HEK293T (cell line): Measurements from ENCODE around the gene GPR17.

ENCODE experiments used
- CTCF ChIA-PET: fragments of 350-600 bp; formaldehyde crosslinking; extraction: SDS; loops from one replicate; lab custom pipeline; 2021; ENCODE audit warnings: antibody characterized with exemption, inconsistent platforms; lab: Yijun Ruan, JAX
- POLR2A ChIA-PET: fragments of 350-600 bp; formaldehyde crosslinking; extraction: SDS; loops from one replicate; lab custom pipeline; 2020; ENCODE audit warnings: antibody characterized with exemption, inconsistent platforms; lab: Yijun Ruan, JAX
- DNase-seq: peaks from one replicate; pipeline ENCODE4 v3.0.0; 2012; ENCODE audit warnings: mixed read lengths; ENCODE audit errors: extremely low spot score
- ARNT ChIP-seq: fragments of 450-650 bp; IDR thresholded peaks from 2 replicates; pipeline ENCODE4 v1.6.1; 2017; ENCODE audit warnings: mild to moderate bottlenecking
- BHLHE40 ChIP-seq: fragments of 450-650 bp; IDR thresholded peaks from 2 replicates; pipeline ENCODE4 v1.6.1; 2016; ENCODE audit warnings: mild to moderate bottlenecking, moderate library complexity, borderline replicate concordance
- CTBP1 ChIP-seq: fragments of 450-650 bp; IDR thresholded peaks from 2 replicates; pipeline ENCODE4 v1.6.1; 2016; ENCODE audit warnings: borderline replicate concordance
- ELF4 ChIP-seq: fragments of 450-650 bp; IDR thresholded peaks from 2 replicates; pipeline ENCODE4 v1.6.1; 2017; ENCODE audit warnings: antibody characterized with exemption
- FOXA1 ChIP-seq: fragments of 450-650 bp; IDR thresholded peaks from 2 replicates; pipeline ENCODE4 v1.6.1; 2016; ENCODE audit warnings: mild to moderate bottlenecking
- FOXK2 ChIP-seq: fragments of 450-650 bp; IDR thresholded peaks from 2 replicates; pipeline ENCODE4 v1.6.1; 2016; ENCODE audit warnings: mild to moderate bottlenecking
- FOXM1 ChIP-seq: fragments of 450-650 bp; IDR thresholded peaks from 2 replicates; pipeline ENCODE4 v1.6.1; 2017; ENCODE audit warnings: mild to moderate bottlenecking, borderline replicate concordance
- HDGF ChIP-seq: fragments of 450-650 bp; IDR thresholded peaks from 2 replicates; pipeline ENCODE4 v1.6.1; 2017; ENCODE audit warnings: antibody characterized with exemption, borderline replicate concordance
- L3MBTL2 ChIP-seq: fragments of 450-650 bp; conservative IDR thresholded peaks from 2 replicates; pipeline ENCODE4 v1.6.1; 2016; ENCODE audit warnings: mild to moderate bottlenecking
- LEF1 ChIP-seq: fragments of 450-650 bp; IDR thresholded peaks from 2 replicates; pipeline ENCODE4 v1.6.1; 2017; ENCODE audit warnings: mild to moderate bottlenecking, borderline replicate concordance
- NFRKB ChIP-seq: fragments of 450-650 bp; IDR thresholded peaks from 2 replicates; pipeline ENCODE4 v1.6.1; 2016; ENCODE audit warnings: mild to moderate bottlenecking, moderate library complexity
- SP1 ChIP-seq: fragments of 450-650 bp; IDR thresholded peaks from 2 replicates; pipeline ENCODE4 v1.6.1; 2017
- SUZ12 ChIP-seq: fragments of 450-650 bp; IDR thresholded peaks from 2 replicates; pipeline ENCODE4 v1.6.1; 2016; ENCODE audit warnings: mild to moderate bottlenecking
- TARDBP ChIP-seq: fragments of 450-650 bp; IDR thresholded peaks from 2 replicates; pipeline ENCODE4 v1.6.1; 2016
- ZNF384 ChIP-seq: fragments of 450-650 bp; IDR thresholded peaks from 2 replicates; pipeline ENCODE4 v1.6.1; 2016
- TF ChIP-seq, protein P1 (sequence below): fragments of 450-650 bp; IDR thresholded peaks from 2 replicates; pipeline ENCODE4 v1.6.1; 2016

Gene GPR17

DNA sequence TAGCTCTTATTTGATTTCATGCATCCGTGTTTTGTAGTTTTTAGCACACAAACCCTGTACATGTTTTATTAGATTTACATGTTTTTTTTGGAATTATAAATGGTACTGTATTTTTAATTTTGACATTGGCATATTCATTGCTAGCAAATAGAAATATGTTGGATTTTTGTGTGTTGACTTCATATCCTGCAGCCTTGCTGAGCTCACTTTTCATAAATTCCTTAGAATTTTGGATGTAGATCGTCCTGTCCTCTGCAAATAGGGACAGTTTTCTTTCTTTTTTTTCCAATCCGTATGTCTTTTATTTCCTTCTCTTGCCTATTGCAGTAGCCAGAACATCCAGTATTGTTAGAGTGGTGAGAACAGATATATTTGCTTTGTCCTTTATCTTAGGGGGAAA is 46.7 kb upstream of the GPR17 start:
- POLR2A ChIA-PET: no interaction called here

DNA sequence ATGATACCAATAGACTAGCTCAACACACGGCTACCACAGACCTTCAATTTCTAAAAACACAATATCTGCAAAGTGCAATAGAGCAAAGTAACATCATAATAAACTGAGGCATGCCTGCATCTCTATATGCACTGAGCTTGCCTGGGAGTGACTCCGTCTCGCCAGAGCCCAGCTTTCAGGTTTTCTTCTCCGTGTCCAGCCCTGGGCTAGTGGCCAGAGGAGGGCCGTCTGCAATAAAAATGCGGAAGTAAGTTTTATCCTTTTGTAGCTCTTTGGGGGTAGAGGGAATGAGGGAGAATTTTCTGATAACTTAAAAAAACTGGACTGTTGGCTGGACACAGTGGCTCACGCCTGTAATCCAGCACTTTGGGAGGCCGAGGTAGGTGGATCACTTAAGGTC is 41.0 kb upstream of the GPR17 start:
- TF ChIP-seq FOXA1: no peak
- TF ChIP-seq HDGF: no peak
- TF ChIP-seq, protein P1, sequence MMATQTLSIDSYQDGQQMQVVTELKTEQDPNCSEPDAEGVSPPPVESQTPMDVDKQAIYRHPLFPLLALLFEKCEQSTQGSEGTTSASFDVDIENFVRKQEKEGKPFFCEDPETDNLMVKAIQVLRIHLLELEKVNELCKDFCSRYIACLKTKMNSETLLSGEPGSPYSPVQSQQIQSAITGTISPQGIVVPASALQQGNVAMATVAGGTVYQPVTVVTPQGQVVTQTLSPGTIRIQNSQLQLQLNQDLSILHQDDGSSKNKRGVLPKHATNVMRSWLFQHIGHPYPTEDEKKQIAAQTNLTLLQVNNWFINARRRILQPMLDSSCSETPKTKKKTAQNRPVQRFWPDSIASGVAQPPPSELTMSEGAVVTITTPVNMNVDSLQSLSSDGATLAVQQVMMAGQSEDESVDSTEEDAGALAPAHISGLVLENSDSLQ: no peak
- no peak for TF ChIP-seq BHLHE40
- TF ChIP-seq FOXK2: no peak
- TF ChIP-seq ELF4: no peak
- TF ChIP-seq L3MBTL2: no peak
- TF ChIP-seq ARNT: no peak
- no peak for TF ChIP-seq ZNF384
- TF ChIP-seq SP1: no peak
- no peak for TF ChIP-seq SUZ12
- TF ChIP-seq NFRKB: no peak
- no peak for TF ChIP-seq LEF1
- POLR2A ChIA-PET: no interaction called here
- no peak for DNase-seq
- CTCF ChIA-PET: no interaction called here

More for the DNA sequence above, 46.7 kb upstream of the GPR17 start:
- DNase-seq: no peak
- TF ChIP-seq FOXA1 (no peak), FOXM1 (no peak), HDGF (no peak), L3MBTL2 (no peak), SP1 (no peak), NFRKB (no peak), BHLHE40 (no peak), TARDBP (no peak), ZNF384 (no peak), LEF1 (no peak), CTBP1 (no peak), ARNT (no peak)
- TF ChIP-seq, protein P1: no peak
- CTCF ChIA-PET: no interaction called here

DNA sequence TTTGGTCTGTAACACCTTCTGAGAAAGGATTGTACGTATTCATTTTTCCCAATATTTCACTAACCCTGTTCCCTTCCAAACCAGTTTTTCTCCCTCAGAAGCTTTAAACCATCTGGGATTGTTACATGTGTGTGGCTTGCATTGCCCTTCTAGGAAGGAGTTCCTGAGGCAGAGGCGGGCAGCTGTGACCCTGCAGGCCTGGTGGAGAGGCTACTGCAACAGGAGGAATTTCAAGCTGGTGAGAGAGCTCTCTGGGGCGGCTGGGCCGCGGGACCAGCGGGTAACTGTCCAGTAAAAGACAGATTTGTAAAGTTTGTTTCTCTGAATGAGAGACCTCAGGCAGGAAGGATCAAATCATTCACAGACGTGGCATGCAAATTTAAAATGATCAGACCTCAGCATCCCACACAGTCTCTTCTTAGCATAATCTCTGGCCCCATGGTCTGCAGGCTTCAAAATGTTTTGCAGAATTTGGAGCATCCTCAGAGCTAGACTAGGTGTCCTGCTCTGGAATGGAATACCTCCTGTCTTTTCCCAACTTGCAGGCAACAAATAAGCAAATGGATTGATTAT is 40.2 kb upstream of the GPR17 start:
- POLR2A ChIA-PET: no interaction called here

DNA sequence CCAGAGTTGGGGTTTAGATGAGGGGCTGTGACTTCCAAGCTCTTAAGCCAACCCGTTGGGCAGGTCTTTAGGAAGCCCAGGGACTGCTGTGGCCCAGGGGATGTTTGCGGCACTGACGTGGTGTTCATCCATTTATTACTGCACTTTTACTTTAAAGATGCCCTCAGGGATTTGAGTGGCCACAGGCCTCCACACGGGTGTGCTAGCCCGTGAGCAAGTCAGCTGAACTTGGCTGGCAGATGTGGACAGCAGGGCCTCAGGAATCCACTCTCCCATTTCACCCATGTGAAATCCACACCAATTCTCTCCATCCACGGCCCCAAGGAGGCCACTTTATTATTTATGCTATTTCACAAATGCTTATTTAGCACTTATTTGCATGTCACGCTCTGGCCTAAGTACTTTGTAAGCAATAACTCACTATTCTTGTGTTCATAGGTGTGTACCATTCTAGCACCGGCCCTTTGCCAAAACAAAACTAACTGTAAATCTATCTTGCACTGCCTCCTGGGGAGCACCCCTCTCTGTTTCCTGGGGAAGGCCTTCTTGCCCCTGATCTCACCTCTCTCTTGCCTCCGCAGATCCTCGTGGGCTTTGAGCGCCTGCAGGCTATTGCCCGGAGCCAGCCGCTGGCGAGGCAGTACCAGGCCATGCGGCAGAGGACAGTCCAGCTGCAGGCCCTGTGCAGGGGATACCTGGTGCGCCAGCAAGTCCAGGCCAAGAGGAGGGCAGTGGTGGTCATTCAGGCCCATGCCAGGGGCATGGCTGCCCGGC is 39.1 kb upstream of the GPR17 start:
- POLR2A ChIA-PET: no interaction called here
- CTCF ChIA-PET: interaction anchor here (1.0 to 1.3 kb wide), 2 partner anchors 15 to 16 kb away, joined by 8 read pairs; no protein-coding TSS in a partner anchor
- no peak for DNase-seq
- TF ChIP-seq BHLHE40: no peak
- TF ChIP-seq ZNF384: no peak
- no peak for TF ChIP-seq HDGF
- TF ChIP-seq LEF1: no peak

More for the DNA sequence above, 40.2 kb upstream of the GPR17 start:
- no peak for TF ChIP-seq CTBP1
- no peak for TF ChIP-seq BHLHE40
- TF ChIP-seq L3MBTL2: no peak
- no peak for TF ChIP-seq SP1
- TF ChIP-seq NFRKB: no peak
- no peak for TF ChIP-seq TARDBP
- TF ChIP-seq ARNT: no peak
- TF ChIP-seq LEF1: no peak
- no peak for TF ChIP-seq HDGF
- no peak for TF ChIP-seq FOXM1
- no peak for TF ChIP-seq ELF4
- TF ChIP-seq FOXK2: no peak
- TF ChIP-seq, protein P1: no peak
- no peak for TF ChIP-seq SUZ12
- TF ChIP-seq ZNF384: no peak
- TF ChIP-seq FOXA1: no peak
- CTCF ChIA-PET: interaction anchor here (1.3 kb wide), 1 partner anchor 15 kb away, joined by 8 read pairs; no protein-coding TSS in a partner anchor
- DNase-seq: no peak

DNA sequence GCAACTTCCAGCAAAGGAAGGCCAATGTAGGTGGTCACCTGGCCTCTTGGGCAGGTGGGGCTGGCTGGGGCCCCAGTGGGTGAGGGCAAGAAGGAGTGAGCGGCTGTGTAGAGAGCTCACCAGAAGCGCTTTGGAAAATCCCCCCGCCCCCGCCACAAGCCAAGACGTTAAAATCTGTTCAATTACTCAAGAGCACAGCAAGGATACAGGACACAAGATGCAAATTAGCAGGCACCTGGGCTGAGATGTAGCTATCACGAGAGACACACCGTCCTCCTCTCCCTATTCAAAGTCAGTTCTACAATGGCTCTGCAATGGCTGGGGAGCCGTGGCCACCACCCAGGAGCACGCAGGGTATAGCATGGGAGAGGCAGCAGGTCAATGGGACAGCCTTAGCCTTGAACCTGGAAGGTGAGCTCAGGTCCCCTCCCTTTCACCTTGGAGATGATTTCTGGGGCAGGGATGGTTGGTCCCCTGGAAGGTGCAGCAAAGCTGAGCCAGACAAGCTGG is 38.5 kb upstream of the GPR17 start:
- DNase-seq: no peak
- TF ChIP-seq, protein P1: no peak
- TF ChIP-seq TARDBP (no peak), FOXM1 (no peak), ARNT (no peak), SUZ12 (no peak), ZNF384 (no peak), NFRKB (no peak), SP1 (no peak), ELF4 (no peak), L3MBTL2 (no peak), LEF1 (no peak), BHLHE40 (no peak), HDGF (no peak), FOXK2 (no peak), FOXA1 (no peak), CTBP1 (no peak)
- ChIA-PET CTCF (interaction anchor here (1.0 kb wide), 1 partner anchor 16 kb away, joined by 8 read pairs; no protein-coding TSS in a partner anchor), POLR2A (no interaction called here)
